SU-DHL-6 (cell line): ENCODE measurements around the gene FCHSD2.

ENCODE experiments used
- CTCF ChIP-seq: fragments of 200-600 bp; sonication (generic); IDR thresholded peaks from one replicate; pipeline ENCODE4 v1.5.1; 2017; ENCODE audit warnings: antibody characterized with exemption, mild to moderate bottlenecking, low read length, moderate library complexity; ENCODE audit not compliant: insufficient read depth, poor library complexity, severe bottlenecking
- EZH2phosphoT487 ChIP-seq: fragments of 200-600 bp; sonication (generic), shearing (Covaris generic); conservative IDR thresholded peaks from 2 replicates; pipeline ENCODE4 v1.6.1; 2018; ENCODE audit warnings: mild to moderate bottlenecking, antibody characterized with exemption, low read length, moderate library complexity, mixed read lengths

GRCh38 chr11:72829884-72830533, 312.1 kb downstream of the FCHSD2 start:
- TF ChIP-seq CTCF (no peak), EZH2phosphoT487 (no peak)
